Neuron (in vitro differentiated cells): Measurements from ENCODE around the gene PRRG3.

Source experiments
- H2AFZ ChIP-seq: one replicate; pipeline ENCODE4 v1.6.1; 2013; ENCODE audit warnings: low read depth, mild to moderate bottlenecking, inconsistent platforms, low read length, moderate library complexity
- H3K27me3 ChIP-seq: one replicate; pipeline ENCODE4 v1.6.1; 2013; ENCODE audit warnings: low read length; ENCODE audit not compliant: insufficient read depth
- H3K36me3 ChIP-seq: one replicate; pipeline ENCODE4 v1.6.1; 2013; ENCODE audit warnings: low read length; ENCODE audit not compliant: insufficient read depth
- H3K4me1 ChIP-seq: one replicate; pipeline ENCODE4 v1.6.1; 2013; ENCODE audit warnings: low read length; ENCODE audit not compliant: insufficient read depth
- H3K4me3 ChIP-seq: 2 replicates; pipeline ENCODE4 v1.5.1; 2013; ENCODE audit warnings: mild to moderate bottlenecking, low read length, moderate library complexity
- H3K9me3 ChIP-seq: one replicate; pipeline ENCODE4 v1.6.1; 2013; ENCODE audit warnings: low read length

PRRG3 gene

GRCh38 chrX:151699746-151700145 lies 4.5 kb downstream of the PRRG3 start:
- no peaks in the 10 kb centered on the region for H3K4me1 ChIP-seq

GRCh38 chrX:151700581-151700980 lies 5.3 kb downstream of the PRRG3 start:
- Histone ChIP-seq H3K9me3 (no peaks in the 10 kb centered on the region), H3K36me3 (no peaks in the 10 kb centered on the region), H3K4me3 (no peak overlapping the region), H3K27me3 (peaks cover 7% of the 10 kb centered on the region), H2AFZ (no peak overlapping the region), H3K4me1 (no peaks in the 10 kb centered on the region)

More at GRCh38 chrX:151699746-151700145, 4.5 kb downstream of the PRRG3 start:
- no peaks in the 10 kb centered on the region for H3K9me3 ChIP-seq
- H3K4me3 ChIP-seq, result no peak overlapping the region
- no peaks in the 10 kb centered on the region for H3K36me3 ChIP-seq
- peaks cover 8% of the 10 kb centered on the region for H3K27me3 ChIP-seq
- no peak overlapping the region for H2AFZ ChIP-seq

- no peaks in the 10 kb centered on the region for H3K36me3 ChIP-seq
- H3K27me3 ChIP-seq, result peaks cover 2% of the 10 kb centered on the region
- H2AFZ ChIP-seq, result no peak overlapping the region
- H3K4me3 ChIP-seq, result no peak overlapping the region
- no peaks in the 10 kb centered on the region for H3K4me1 ChIP-seq
- no peaks in the 10 kb centered on the region for H3K9me3 ChIP-seq
These were observed 5.8 kb downstream of the PRRG3 start for GRCh38 chrX:151701071-151701470.

GRCh38 chrX:151701531-151701930 lies 6.3 kb downstream of the PRRG3 start:
- Histone ChIP-seq H3K27me3 (peaks cover 6% of the 10 kb centered on the region), H3K36me3 (no peaks in the 10 kb centered on the region), H2AFZ (no peak overlapping the region), H3K4me3 (no peak overlapping the region), H3K9me3 (no peaks in the 10 kb centered on the region), H3K4me1 (no peaks in the 10 kb centered on the region)

GRCh38 chrX:151702026-151702714 lies 6.9 kb downstream of the PRRG3 start:
- no peak overlapping the region for H2AFZ ChIP-seq
- H3K4me3 ChIP-seq, result no peak overlapping the region
- H3K9me3 ChIP-seq, result no peaks in the 10 kb centered on the region
- no peaks in the 10 kb centered on the region for H3K36me3 ChIP-seq
- peaks cover 6% of the 10 kb centered on the region for H3K27me3 ChIP-seq
- H3K4me1 ChIP-seq, result no peaks in the 10 kb centered on the region

GRCh38 chrX:151702741-151703340 lies 7.6 kb downstream of the PRRG3 start:
- Histone ChIP-seq H3K4me3 (no peak overlapping the region), H3K4me1 (no peaks in the 10 kb centered on the region), H3K36me3 (no peaks in the 10 kb centered on the region), H3K27me3 (peaks cover 6% of the 10 kb centered on the region), H3K9me3 (no peaks in the 10 kb centered on the region), H2AFZ (no peak overlapping the region)

- Histone ChIP-seq H2AFZ (no peak overlapping the region), H3K9me3 (no peaks in the 10 kb centered on the region), H3K4me3 (no peak overlapping the region), H3K4me1 (no peaks in the 10 kb centered on the region), H3K36me3 (no peaks in the 10 kb centered on the region), H3K27me3 (peaks cover 6% of the 10 kb centered on the region)
These were observed 8.2 kb downstream of the PRRG3 start for GRCh38 chrX:151703487-151703886.

- no peaks in the 10 kb centered on the region for H3K9me3 ChIP-seq
- no peaks in the 10 kb centered on the region for H3K36me3 ChIP-seq
- peaks cover 6% of the 10 kb centered on the region for H3K27me3 ChIP-seq
- no peak overlapping the region for H2AFZ ChIP-seq
- H3K4me1 ChIP-seq, result no peaks in the 10 kb centered on the region
- no peak overlapping the region for H3K4me3 ChIP-seq
These were observed 8.9 kb downstream of the PRRG3 start for GRCh38 chrX:151704041-151704663.

GRCh38 chrX:151708821-151709220 lies 13.6 kb downstream of the PRRG3 start:
- Histone ChIP-seq H2AFZ (no peak overlapping the region), H3K4me3 (no peak overlapping the region), H3K4me1 (no peaks in the 10 kb centered on the region), H3K9me3 (no peaks in the 10 kb centered on the region), H3K27me3 (peaks cover 6% of the 10 kb centered on the region), H3K36me3 (no peaks in the 10 kb centered on the region)

- H3K9me3 ChIP-seq, result no peaks in the 10 kb centered on the region
- no peaks in the 10 kb centered on the region for H3K36me3 ChIP-seq
- no peak overlapping the region for H2AFZ ChIP-seq
- H3K4me1 ChIP-seq, result no peaks in the 10 kb centered on the region
- H3K27me3 ChIP-seq, result peaks cover 3% of the 10 kb centered on the region
- H3K4me3 ChIP-seq, result no peak overlapping the region
These were observed 15.2 kb downstream of the PRRG3 start for GRCh38 chrX:151710457-151710856.

GRCh38 chrX:151711154-151711553 lies 15.9 kb downstream of the PRRG3 start:
- no peaks in the 10 kb centered on the region for H3K9me3 ChIP-seq
- H2AFZ ChIP-seq, result no peak overlapping the region
- H3K4me1 ChIP-seq, result no peaks in the 10 kb centered on the region
- no peak overlapping the region for H3K4me3 ChIP-seq
- no peaks in the 10 kb centered on the region for H3K36me3 ChIP-seq
- peaks cover 3% of the 10 kb centered on the region for H3K27me3 ChIP-seq

- Histone ChIP-seq H3K36me3 (no peaks in the 10 kb centered on the region), H3K4me1 (no peaks in the 10 kb centered on the region), H3K9me3 (no peaks in the 10 kb centered on the region), H3K27me3 (no peaks in the 10 kb centered on the region), H3K4me3 (no peak overlapping the region), H2AFZ (no peak overlapping the region)
These were observed 16.5 kb downstream of the PRRG3 start for GRCh38 chrX:151711787-151712186.

- Histone ChIP-seq H3K36me3 (no peaks in the 10 kb centered on the region), H2AFZ (no peak overlapping the region), H3K27me3 (no peaks in the 10 kb centered on the region), H3K4me1 (no peaks in the 10 kb centered on the region), H3K9me3 (no peaks in the 10 kb centered on the region), H3K4me3 (no peak overlapping the region)
These were observed 17.0 kb downstream of the PRRG3 start for GRCh38 chrX:151712253-151712652.
